Tibial nerve (tissue), 4 donors: ENCODE data around the gene DROSHA. TPM values are rescaled to one million over a fixed set of nuclear protein-coding genes. Genes with fewer than 3 reads are reported as not detected.
A peak's percentile ranks its signal among the peaks of the same experiment; 100 is the strongest.

ENCODE experiments used
- DNase-seq, 2 donors: peaks; one replicate each; pipeline ENCODE4 v3.0.0-alpha.2; 2019; ENCODE audit warnings: low spot score in 2 of 2
- H3K27ac ChIP-seq, 4 donors: fragments of 200-600 bp; sonication (generic) in 3 of 4; one replicate each; pipeline ENCODE4 v1.5.1; 2017 to 2019; ENCODE audit warnings: mild to moderate bottlenecking in 1 of 4
- H3K27me3 ChIP-seq, 2 donors: fragments of 200-600 bp; sonication (generic) in 1 of 2; one replicate each; pipeline versions ENCODE4 v1.5.1 to v1.6.0; 2017 to 2019
- H3K36me3 ChIP-seq, 3 donors: fragments of 200-600 bp; sonication (generic); one replicate each; pipeline ENCODE4 v1.5.1; 2018 to 2019
- H3K4me1 ChIP-seq, 4 donors: fragments of 200-600 bp; sonication (generic) in 3 of 4; one replicate each; pipeline ENCODE4 v1.5.1; 2017 to 2019
- H3K4me3 ChIP-seq, 4 donors: fragments of 200-600 bp; sonication (generic) in 3 of 4; one replicate each; pipeline ENCODE4 v1.5.1; 2017 to 2019; ENCODE audit warnings: mild to moderate bottlenecking in 1 of 4, moderate library complexity in 1 of 4
- H3K9me3 ChIP-seq, 4 donors: fragments of 200-600 bp; sonication (generic) in 3 of 4; one replicate each; pipeline ENCODE4 v1.5.1; 2017 to 2019
- EP300 ChIP-seq, 2 donors: sonication (generic); formaldehyde crosslinking; IDR thresholded peaks; one replicate each; pipeline ENCODE4 v1.6.1; 2017; ENCODE audit warnings: antibody characterized with exemption in 2 of 2, mild to moderate bottlenecking in 1 of 2
- POLR2A ChIP-seq, 2 donors: fragments of 450-650 bp; IDR thresholded peaks; one replicate each; pipeline ENCODE4 v1.6.1; 2017; ENCODE audit warnings: antibody characterized with exemption in 2 of 2, mild to moderate bottlenecking in 2 of 2, moderate library complexity in 2 of 2
- WGBS, 2 donors: methylation state at CpG; one replicate each; pipeline ENCODE4 v1.1.5; 2018; 5-methylcytosine and 5-hydroxymethylcytosine counted together
- total RNA-seq, 4 donors: library from RNA; depleted of rRNA; stranded (reverse); fragments of >200 nt; gene quantifications; one replicate each; pipeline ENCODE4 v1.1.0, GENCODE V29; 2016
- TF ChIP-seq, protein P1 (sequence below), 5 experiments: fragments of 200-600 bp in 3 of 5; fragments of 450-650 bp in 2 of 5; sonication (generic) in 3 of 5; IDR thresholded peaks; one replicate each; pipeline ENCODE4 v1.5.1; 2016 to 2019; ENCODE audit warnings: antibody characterized with exemption in 5 of 5, mild to moderate bottlenecking in 3 of 5, moderate library complexity in 2 of 5

Gene DROSHA
- total RNA-seq, 4 donors from 2014 or later, result 53.0 to 65.9 (median 59.6) TPM

DNA sequence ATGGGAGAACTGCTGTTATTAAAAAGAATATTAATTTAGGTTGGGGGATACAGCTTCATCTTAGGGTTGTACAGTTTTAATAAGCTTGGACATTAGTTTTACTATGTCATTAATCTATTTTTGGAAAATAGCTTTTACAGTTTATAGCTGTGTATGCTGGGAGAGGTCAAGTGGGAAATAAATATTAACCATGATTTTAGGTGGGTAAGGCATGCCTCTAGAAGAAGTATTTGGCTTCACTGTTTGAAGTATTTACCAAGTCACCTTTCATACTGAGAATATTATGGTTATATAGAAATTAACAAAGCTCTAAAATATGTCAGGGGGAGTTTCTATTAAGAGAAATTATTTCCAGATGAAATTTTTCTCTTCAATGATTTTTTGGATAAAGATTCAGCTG is 5.5 kb upstream of the DROSHA start:
- Histone ChIP-seq H3K9me3 (no peaks in the 10 kb centered on the region), H3K36me3 (peaks cover 0 to 84% (median 22%) of the 10 kb centered on the region in 3 donors), H3K27me3 (no peaks in the 10 kb centered on the region), H3K27ac (no peak overlapping the region), H3K4me1 (peaks cover 0 to 15% (median 11%) of the 10 kb centered on the region in 4 donors), H3K4me3 (no peak overlapping the region)
- DNase-seq, result no peak
- TF ChIP-seq EP300 (IDR thresholded peaks at IDR 0.05), result no peak
- TF ChIP-seq, protein P1, sequence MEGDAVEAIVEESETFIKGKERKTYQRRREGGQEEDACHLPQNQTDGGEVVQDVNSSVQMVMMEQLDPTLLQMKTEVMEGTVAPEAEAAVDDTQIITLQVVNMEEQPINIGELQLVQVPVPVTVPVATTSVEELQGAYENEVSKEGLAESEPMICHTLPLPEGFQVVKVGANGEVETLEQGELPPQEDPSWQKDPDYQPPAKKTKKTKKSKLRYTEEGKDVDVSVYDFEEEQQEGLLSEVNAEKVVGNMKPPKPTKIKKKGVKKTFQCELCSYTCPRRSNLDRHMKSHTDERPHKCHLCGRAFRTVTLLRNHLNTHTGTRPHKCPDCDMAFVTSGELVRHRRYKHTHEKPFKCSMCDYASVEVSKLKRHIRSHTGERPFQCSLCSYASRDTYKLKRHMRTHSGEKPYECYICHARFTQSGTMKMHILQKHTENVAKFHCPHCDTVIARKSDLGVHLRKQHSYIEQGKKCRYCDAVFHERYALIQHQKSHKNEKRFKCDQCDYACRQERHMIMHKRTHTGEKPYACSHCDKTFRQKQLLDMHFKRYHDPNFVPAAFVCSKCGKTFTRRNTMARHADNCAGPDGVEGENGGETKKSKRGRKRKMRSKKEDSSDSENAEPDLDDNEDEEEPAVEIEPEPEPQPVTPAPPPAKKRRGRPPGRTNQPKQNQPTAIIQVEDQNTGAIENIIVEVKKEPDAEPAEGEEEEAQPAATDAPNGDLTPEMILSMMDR (IDR thresholded peaks at IDR 0.05), result no peak
- TF ChIP-seq POLR2A (IDR thresholded peaks at IDR 0.05), result no peak

DNA sequence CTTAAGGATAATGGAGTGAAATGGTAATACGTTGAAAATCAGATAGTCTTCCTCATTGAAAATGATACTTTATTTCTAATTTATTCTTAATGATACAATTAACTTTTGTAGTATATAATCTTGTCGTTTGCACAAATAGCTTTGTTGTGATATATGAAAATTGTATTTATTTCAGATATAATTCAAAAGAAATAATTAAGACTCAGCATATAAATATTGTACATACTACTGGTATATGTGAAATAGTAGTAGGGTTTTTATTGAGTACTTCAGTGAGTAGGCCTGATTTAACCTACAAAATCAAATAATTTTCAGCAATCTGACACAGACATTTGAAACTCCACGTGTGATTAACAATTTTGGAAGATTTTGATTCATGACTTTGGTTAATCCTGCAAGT is 5.0 kb upstream of the DROSHA start:
- Histone ChIP-seq H3K4me3 (no peak overlapping the region), H3K36me3 (peaks cover 0 to 79% (median 18%) of the 10 kb centered on the region in 3 donors), H3K27ac (no peak overlapping the region), H3K4me1 (peaks cover 0 to 15% (median 11%) of the 10 kb centered on the region in 4 donors), H3K9me3 (no peaks in the 10 kb centered on the region), H3K27me3 (no peaks in the 10 kb centered on the region)
- WGBS, 2 donors, result 77 to 81% methylated on average over 3 of the region's 3 CpGs
- no peak for TF ChIP-seq POLR2A (IDR thresholded peaks at IDR 0.05)
- no peak for TF ChIP-seq EP300 (IDR thresholded peaks at IDR 0.05)
- TF ChIP-seq, protein P1 (IDR thresholded peaks at IDR 0.05), result no peak
- no peak for DNase-seq

DNA sequence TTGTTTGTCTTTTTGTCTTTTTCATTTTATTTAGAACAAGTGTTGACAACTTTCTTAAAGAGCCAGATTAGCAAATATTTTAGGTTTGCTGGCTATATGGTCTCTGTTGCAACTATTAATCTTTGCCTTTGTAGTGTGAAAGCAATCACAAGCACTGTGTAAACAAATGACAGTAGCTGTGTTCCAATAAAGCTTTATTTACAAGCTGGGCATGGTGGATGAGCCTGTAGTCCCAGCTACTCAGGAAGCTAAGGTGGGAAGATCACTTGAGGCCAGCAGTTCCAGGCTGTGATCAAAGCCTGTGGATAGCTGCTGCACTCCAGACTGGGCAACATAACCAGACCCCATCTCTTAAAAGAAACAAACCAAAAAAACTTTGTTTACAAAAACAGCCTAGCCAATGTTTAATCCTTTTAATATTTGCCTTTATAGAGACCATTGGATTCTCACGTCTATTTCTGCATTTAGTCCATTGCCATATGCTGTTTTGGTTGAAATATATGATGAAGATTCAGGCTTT is 2.7 kb upstream of the DROSHA start:
- WGBS, 2 donors, result 83 to 89% methylated on average over 1 of the region's 1 CpG
- TF ChIP-seq EP300 (IDR thresholded peaks at IDR 0.05), result no peak
- TF ChIP-seq, protein P1 (IDR thresholded peaks at IDR 0.05), result no peak
- no peak for TF ChIP-seq POLR2A (IDR thresholded peaks at IDR 0.05)

DNA sequence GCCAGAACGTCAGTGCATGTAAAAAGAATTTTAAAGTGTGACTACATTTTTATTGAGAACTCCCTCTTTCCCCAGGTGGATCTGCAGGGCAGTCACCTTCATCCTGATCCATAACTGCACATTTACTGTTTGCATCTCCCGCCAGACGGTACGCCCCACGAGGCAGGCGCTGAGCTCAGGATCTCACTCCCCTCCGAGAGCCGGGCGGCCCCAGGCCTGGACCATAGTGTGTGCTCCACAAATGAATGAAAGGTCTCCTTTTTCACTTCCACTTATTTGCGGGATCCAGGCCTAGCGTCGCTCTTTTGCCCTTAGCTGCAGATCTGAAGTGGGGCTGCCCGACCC is 378 bp downstream of the DROSHA start:
- Histone ChIP-seq H3K27me3 (no peaks in the 10 kb centered on the region), H3K27ac (peak overlapping the region in 3 of 4 donors; percentile 76 to 83 (median 81)), H3K36me3 (peaks cover 0 to 52% (median 17%) of the 10 kb centered on the region in 3 donors), H3K4me1 (peaks cover 0 to 41% (median 21%) of the 10 kb centered on the region in 4 donors), H3K4me3 (peak overlapping the region; percentile 76 to 84 (median 76)), H3K9me3 (no peaks in the 10 kb centered on the region)
- no peak for DNase-seq
- TF ChIP-seq, protein P1 (IDR thresholded peaks at IDR 0.05), result no peak
- TF ChIP-seq EP300 (IDR thresholded peaks at IDR 0.05), result no peak
- no peak for TF ChIP-seq POLR2A (IDR thresholded peaks at IDR 0.05)
- WGBS, 2 donors, result 0% methylated on average over 13 of the region's 13 CpGs

More for the DNA sequence above, 2.7 kb upstream of the DROSHA start:
- H3K4me1 ChIP-seq, result peaks cover 0 to 33% (median 21%) of the 10 kb centered on the region in 4 donors
- no peaks in the 10 kb centered on the region for H3K9me3 ChIP-seq
- H3K36me3 ChIP-seq, result peaks cover 0 to 56% (median 11%) of the 10 kb centered on the region in 3 donors
- no peak for DNase-seq
- H3K27ac ChIP-seq, result no peak overlapping the region
- H3K4me3 ChIP-seq, result no peak overlapping the region
- no peaks in the 10 kb centered on the region for H3K27me3 ChIP-seq

DNA sequence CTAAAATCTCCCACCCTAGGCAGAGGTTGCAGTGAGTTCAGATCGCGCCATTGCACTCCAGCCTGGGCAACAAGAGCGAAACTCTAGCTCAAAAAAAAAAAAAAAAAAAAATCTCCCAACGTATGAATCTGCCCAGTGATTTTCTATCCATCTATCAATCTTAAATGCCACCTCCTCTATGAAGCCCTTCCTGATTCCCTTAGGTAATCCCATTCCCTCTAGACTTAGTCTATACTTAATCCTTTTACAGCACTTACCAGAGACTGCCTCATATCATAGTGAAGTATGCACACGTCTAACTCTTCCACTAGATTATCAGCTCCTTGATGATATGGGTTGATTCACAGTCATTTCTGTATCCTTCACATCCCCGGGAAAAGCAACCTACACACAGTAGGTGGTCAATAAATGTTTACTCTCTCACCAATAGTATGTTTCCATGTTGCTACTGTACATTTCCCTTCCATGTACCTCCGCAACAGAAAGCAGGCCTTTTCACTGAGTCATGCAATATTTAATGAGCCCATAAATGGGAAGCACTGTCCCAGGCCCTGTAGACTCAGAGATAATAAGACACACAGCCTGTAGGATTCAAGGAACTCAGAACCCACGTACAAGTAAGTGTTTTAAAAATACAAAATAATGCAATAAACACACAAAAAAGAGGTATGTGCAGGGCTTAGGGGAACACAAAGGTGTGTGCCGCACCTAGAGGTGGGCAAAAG is 1.2 kb downstream of the DROSHA start:
- Histone ChIP-seq H3K36me3 (peaks cover 0 to 52% (median 14%) of the 10 kb centered on the region in 3 donors), H3K4me3 (peak overlapping the region; percentile 76 to 84 (median 76)), H3K9me3 (no peaks in the 10 kb centered on the region), H3K27me3 (no peaks in the 10 kb centered on the region), H3K27ac (no peak overlapping the region), H3K4me1 (peaks cover 0 to 41% (median 21%) of the 10 kb centered on the region in 4 donors)
- no peak for TF ChIP-seq POLR2A (IDR thresholded peaks at IDR 0.05)
- TF ChIP-seq, protein P1 (IDR thresholded peaks at IDR 0.05), result no peak
- TF ChIP-seq EP300 (IDR thresholded peaks at IDR 0.05), result no peak
- no peak for DNase-seq
- 72 to 83% methylated on average over 9 of the region's 9 CpGs for WGBS, 2 donors
